ENCODE results near the gene GPC3.
"Not testable (repeated sequence)": the region's sequence is repeated elsewhere in the genome, so short reads cannot be mapped to it uniquely, and the experiment has no call there.

GPC3 gene

DNA sequence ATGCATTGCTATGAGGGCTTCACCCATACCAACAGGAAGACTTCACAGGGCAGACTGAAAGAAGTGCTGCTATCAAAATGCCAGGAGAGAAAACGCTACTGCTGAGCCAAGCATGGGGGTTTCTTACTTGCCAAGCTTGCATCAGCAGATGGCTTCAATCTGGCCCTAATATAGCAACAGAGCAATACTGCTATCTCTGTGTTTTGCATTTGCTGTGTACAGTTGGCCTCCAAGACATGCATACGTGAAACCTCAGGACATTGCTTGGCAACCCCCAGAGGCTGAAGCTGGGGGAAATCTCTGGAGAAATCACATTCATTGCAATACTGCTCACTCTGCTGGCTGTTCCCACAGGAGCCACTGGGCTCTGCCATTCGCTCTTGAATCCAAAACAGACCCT lies 442.9 kb downstream of the GPC3 start:
- no peak for DNase-seq

- DNase-seq = no peak
These were observed 444.4 kb downstream of the GPC3 start for GRCh38 chrX:133541021-133541420.

- DNase-seq = no peak
These were observed 447.2 kb downstream of the GPC3 start for GRCh38 chrX:133538148-133538547.

- DNase-seq = no peak
These were observed 448.3 kb downstream of the GPC3 start for GRCh38 chrX:133537142-133537541.

DNA sequence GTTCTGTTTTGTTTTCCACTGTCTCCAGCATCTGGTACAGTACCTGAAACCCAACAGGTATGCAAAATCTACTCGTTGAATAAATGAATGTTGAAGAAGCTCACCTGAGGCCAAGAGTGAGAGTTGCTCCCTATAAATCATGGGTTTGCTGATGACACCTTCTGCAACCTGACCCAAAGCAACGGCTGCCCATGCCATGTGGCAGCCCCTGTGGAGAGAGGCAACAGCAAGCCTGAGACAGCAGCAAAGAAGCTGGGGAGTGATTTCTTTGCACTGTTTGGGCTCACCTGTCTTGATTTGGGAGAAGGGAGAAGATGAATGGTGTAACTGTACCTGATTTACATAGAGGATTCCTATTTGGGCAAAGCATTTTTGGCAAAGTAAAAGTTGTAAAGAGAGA lies 450.3 kb downstream of the GPC3 start:
- DNase-seq = no peak

DNA sequence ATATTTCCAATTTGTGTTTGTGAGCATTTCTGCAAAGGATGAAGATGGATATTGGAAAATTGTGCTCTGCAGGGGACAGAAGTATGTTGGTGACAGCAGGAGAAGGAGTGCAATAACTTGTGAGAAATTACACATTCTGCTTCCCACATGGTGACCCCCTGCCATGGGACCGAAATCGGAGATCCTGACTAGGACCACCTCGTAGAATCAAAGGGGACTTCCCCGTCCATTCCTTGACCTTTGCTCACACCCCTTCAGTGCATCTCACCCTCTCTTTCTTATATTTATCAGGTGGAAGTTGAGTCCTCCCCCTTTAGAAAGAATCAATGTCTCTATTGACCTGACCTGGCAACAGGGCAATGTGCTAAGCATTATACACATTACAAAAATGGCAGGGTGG lies 451.2 kb downstream of the GPC3 start:
- no peak for DNase-seq

DNA sequence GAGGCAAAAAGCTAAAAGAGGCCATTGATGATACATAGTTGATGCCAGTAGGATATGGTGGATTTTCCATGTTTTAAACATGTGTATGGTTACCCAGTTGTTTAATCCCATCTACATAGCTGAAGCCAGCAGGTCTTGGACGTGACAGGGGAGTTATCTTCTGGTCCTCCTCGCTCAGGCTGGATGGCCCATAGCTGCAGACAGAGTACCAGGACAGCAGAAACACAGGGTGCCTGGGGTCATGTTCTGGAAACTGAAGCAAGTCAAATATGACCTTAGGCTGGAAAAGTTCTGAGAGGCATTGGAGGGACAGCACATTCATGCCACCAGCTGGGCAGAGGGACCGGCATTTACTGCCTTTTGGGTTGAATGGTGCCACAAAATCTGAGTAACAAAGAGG lies 452.1 kb downstream of the GPC3 start:
- DNase-seq = no peak

DNA sequence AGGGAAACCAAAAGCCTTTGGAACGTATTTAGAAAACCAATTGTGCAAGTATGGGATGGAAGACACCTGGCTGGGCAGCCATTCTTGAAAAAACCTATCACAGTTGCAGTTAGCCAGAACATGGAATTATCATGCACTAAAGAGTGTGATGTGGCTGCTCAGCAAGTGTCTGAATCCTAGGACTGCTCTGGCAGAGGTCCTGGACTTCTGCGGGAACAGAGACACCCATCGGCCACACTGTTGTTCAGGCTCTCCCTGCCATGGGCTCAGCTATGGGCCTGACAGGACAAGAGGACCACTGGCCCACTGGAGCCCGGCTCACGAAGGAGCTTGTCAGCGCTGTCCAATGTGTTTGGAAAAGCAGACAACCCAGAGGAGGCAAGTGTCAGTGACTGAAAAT lies 454.4 kb downstream of the GPC3 start:
- DNase-seq = no peak

DNA sequence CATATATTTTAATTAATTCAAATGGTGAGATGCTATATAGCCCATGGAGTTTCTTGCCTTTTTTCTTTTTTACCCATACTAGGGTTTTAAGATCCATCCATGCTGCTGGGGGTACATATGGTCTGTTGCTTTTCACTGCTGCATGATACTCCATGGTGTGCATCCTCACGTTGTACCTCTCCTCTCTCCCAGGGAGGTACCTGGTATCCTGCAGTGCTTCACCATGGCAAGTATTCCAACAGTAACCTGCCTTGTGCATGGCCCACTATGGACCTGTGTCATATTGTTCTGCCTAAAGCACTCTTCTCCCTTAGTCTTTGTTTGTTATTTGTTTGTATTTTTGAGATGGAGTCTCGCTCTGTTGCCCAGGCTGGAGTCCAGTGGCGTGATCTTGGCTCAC lies 455.8 kb downstream of the GPC3 start:
- DNase-seq = no peak

DNA sequence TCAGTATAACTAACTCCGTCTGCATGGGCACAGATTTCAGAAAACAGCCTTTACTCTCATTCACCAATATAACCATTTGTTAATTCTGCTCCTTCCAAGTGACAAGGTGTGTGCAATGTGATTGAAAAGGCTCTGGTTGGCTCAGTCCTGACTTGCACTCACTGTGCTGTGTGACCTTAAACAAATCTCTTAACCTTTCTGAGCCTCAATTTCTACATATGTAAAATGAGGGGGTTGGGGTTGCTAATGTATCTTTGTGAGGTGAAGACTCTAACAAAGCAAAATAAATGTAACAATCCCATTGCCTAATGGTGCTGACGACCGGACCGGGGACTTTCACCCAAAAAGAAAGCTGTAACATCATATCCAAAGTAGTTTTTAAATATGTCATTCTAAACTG lies 457.6 kb downstream of the GPC3 start:
- DNase-seq = no peak

GRCh38 chrX:133527415-133527814 lies 458.0 kb downstream of the GPC3 start:
- DNase-seq = no peak

DNA sequence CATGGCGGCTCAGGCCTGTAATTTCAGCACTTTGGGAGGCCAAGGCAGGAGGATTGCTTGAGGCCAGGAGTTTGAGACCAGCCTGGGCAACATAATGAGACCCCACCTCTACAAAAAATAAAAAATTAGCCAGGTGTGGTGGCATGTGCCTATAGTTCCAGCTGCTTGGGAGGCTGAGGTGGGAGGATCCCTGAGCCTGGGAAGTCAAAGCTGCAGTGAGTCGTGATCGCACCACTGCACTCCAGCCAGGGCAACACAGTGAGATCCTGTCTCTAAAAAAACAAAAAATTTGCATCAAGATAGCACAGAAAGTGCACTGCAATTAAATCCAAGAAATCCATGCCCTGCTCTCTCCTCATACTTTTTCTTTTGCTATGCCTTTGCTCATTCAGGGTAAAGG lies 458.6 kb downstream of the GPC3 start:
- not testable (repeated sequence) for DNase-seq

DNA sequence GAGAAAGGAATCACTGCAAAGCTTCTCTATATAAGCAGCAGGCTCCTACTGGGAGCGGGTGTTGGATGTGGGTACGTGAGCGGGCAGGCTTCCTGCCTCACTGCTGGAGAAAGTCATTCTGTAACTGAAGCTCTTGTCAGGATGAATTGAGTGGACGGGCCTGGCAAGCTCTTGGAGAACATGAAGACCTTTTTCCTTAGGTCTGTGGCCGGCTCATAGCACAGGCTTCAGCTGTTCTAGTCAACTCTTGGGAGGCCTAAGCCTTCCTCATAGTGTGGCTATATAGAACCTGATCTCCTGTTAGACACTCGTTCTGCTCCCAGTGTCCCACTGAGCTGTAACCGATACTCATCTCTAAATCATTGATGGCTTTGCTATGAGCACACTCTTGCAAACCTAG lies 461.9 kb downstream of the GPC3 start:
- no peak for DNase-seq

DNA sequence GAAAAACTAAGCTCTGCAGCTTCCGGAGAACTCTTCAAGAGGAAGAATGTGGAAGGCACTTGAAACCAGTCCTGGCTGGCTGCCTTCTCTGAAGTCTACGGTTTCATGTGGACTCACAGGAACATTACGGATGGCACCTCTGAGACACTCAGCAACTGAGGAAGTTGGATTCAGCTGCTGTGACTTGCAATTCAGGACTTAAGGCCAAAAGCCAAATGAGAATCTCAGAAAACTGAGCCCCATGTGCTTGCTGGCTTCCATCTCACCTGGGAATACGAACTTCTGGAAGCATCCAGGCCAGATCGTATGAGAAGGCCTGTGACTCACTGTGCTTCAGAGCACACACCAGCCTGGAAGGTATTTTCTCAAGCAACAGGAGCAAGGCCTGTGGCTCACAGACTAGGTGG lies 462.3 kb downstream of the GPC3 start:
- no peak for DNase-seq

GRCh38 chrX:133516686-133517085 lies 468.7 kb downstream of the GPC3 start:
- no peak for DNase-seq

DNA sequence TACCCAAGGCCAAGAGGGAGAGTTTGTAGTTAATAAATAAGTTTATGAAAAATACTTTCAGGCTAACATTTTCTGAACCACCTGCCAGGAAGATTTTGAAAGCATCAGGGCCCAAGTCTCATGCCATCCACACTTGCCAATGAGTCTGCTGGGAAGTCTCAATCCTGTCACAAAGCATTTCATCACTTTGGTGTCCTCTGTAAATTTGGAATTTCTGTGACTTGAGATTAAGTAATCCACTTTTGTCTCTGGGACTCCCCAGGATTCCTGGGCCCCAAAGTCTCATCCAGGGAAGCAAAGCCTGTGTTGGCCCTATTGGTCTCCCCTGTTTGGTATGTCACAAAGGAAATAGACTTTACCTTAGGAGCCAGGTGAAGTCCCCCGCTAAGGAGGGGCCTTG lies 470.9 kb downstream of the GPC3 start:
- DNase-seq = no peak

DNA sequence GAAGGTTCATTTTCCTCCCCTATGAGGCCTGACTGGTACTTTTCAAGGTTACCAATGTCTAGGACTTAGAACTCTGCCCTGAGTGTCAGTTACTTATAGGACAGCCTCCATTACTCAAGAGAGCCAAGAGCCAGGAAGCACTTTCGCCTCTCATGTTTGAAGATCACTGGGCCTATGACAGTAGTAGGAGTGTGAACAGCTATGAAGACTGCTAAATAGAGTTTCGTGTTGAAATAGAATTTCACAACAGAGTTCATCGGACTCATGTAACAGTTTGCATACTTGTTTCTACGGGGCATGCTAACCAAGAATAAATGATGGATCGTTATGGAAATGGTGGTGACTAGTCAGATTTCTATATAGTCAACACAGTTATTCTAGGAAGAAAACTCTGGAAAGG lies 472.3 kb downstream of the GPC3 start:
- DNase-seq = no peak

- DNase-seq = no peak
These were observed 474.4 kb downstream of the GPC3 start for GRCh38 chrX:133511041-133511440.

GRCh38 chrX:133497356-133497755 lies 488.0 kb downstream of the GPC3 start:
- DNase-seq = no peak

DNA sequence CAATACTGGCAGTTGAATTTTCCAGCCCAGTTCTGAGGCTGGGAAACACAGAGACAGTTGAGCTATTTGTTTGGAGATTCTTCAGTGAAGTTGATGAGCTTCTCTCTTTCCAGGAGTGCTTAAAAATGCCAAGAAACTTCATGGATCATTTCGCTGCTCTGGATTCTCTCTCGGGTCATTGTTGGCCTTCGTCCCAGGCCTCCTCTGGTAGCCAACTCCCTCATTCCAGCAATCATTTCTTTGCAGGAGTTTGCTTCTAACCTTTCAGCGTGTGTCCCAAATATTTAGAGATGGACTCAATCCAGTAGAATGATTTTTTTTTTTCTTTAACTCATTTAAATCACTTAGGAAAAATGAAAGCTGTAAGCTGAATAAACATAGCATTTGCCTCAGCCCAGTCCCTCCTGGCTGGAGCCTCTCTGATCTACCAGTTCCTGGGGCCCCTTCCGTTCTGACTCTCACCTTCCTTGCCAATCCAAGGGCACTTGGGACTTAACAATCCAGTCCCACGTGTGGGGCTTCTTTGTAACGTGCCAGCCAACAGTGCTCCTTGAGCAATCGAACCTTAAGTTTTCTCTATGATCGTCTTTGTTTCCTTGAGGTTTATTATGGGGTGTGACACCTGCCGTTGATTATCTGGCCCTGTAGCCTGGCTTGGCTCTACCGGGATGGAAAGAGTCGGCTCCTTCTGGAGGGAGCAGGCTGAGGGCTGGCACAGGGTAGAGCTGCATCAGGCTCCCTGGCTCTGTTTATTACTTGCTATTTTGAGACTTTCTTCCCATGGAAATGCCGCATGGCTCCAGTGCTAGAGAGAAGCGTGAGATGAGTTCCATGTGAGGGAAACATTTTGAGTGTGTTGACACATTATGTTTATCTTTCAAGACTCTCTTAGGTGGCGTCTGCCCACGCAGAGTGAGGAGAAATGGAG lies 489.7 kb downstream of the GPC3 start:
- no peak for DNase-seq

GRCh38 chrX:133493366-133493765 lies 492.0 kb downstream of the GPC3 start:
- no peak for DNase-seq

DNA sequence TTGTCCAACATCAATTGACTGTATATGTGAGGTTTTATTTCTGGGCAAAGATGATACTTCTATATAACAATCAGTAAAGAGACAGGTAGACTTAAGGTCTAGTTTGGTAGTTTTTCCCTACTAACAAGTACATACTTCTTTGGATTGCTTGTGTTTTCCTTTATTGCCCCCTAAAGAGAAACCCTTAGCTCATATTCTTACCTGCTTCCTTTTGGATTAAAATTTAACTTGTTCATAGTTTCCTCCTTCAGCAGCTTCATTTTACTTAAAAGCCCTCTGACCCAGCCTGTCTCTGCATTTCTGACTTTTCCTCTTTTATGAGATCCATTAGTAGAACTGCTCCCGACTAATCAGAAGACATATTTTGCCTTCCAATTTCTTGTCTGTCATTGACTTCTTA lies 494.4 kb downstream of the GPC3 start:
- DNase-seq = no peak

Data from activated CD4-positive, alpha-beta T cell treated with anti-CD3 and anti-CD28 coated beads, Interleukin-2, amount 50 U/mL, for 1 hour (primary cell).